ENCODE data around the gene ZFP64. TPM values are rescaled to one million over a fixed set of nuclear protein-coding genes. Genes with fewer than 3 reads are reported as not detected.
A peak's percentile ranks its signal among the peaks of the same experiment; 100 is the strongest.

The ZFP64 gene
- total RNA-seq, 1 donor from 2014 or later = 13.7 TPM

DNA sequence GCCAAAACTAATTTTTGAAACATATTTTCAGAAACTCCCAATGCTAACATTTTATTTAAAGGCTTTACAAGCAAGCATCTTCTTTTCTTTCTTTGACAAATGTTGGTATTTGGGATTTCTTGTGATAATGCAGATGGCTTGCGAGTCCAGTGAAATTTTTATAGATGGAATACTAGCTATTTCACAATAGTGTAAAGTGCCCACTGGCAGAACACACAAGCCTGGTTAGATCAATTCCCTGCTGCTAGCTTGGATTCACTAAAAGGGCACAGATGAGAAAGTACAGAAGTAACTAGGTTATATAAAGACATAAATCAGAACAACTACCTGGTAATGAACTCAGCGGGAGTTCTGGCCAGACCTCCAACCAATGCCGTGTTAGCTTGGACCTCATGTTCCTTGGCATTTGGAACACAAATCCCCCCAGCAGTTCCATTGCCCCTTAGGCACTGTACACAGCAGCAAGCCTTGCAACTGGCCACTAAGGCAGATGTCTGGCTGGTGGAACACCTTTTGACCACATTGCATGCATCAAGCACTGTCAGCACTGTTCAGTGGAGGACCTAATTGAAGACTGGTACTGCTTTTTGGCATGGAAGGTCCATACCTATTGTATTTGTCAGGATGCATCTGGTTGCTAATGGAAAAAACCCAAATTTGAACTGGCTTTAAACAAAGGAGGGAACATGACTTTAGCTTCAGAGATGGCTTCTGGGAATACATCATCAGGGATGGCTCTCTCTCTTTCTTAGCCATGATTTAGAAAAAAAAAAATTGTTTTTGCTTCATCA lies 15.6 kb upstream of the ZFP64 start:
- no peaks in the 10 kb centered on the region for H3F3A ChIP-seq (ENCODE audit: low read depth)
- H3K9ac ChIP-seq = no peak overlapping the region
- H3K4me3 ChIP-seq = no peak overlapping the region
- TF ChIP-seq, protein P1, sequence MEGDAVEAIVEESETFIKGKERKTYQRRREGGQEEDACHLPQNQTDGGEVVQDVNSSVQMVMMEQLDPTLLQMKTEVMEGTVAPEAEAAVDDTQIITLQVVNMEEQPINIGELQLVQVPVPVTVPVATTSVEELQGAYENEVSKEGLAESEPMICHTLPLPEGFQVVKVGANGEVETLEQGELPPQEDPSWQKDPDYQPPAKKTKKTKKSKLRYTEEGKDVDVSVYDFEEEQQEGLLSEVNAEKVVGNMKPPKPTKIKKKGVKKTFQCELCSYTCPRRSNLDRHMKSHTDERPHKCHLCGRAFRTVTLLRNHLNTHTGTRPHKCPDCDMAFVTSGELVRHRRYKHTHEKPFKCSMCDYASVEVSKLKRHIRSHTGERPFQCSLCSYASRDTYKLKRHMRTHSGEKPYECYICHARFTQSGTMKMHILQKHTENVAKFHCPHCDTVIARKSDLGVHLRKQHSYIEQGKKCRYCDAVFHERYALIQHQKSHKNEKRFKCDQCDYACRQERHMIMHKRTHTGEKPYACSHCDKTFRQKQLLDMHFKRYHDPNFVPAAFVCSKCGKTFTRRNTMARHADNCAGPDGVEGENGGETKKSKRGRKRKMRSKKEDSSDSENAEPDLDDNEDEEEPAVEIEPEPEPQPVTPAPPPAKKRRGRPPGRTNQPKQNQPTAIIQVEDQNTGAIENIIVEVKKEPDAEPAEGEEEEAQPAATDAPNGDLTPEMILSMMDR (IDR thresholded peaks at IDR 0.05) = no peak
- TF ChIP-seq EZH2 (IDR thresholded peaks at IDR 0.05) (no peak), EZH2phosphoT487 (IDR thresholded peaks at IDR 0.05) (no peak)
- H3K27me3 ChIP-seq = no peaks in the 10 kb centered on the region
- Mint-ChIP-seq H3K27ac (no peak overlapping the region), H3K9me3 (peaks cover 8% of the 10 kb centered on the region), H3K4me3 (no peak overlapping the region), H3K27me3 (ENCODE audit: insufficient read depth, low read depth) (peaks cover 3% of the 10 kb centered on the region), H3K4me1 (peaks cover 12% of the 10 kb centered on the region), H3K36me3 (peaks cover 2% of the 10 kb centered on the region)
- no peaks in the 10 kb centered on the region for H3K4me1 ChIP-seq
- H3K4me2 ChIP-seq = no peak overlapping the region
- no peak for DNase-seq (ENCODE audit: low spot score)
- H4K20me1 ChIP-seq (ENCODE audit: low read depth) = no peaks in the 10 kb centered on the region
- peak overlapping the region; percentile 34 for H2AFZ ChIP-seq (replicated peaks)
- H3K36me3 ChIP-seq = no peaks in the 10 kb centered on the region
- H3K27ac ChIP-seq = no peak overlapping the region
- H3K9me3 ChIP-seq (ENCODE audit: low read depth) = no peaks in the 10 kb centered on the region
- no peaks in the 10 kb centered on the region for H3K79me2 ChIP-seq (ENCODE audit: low read depth)

DNA sequence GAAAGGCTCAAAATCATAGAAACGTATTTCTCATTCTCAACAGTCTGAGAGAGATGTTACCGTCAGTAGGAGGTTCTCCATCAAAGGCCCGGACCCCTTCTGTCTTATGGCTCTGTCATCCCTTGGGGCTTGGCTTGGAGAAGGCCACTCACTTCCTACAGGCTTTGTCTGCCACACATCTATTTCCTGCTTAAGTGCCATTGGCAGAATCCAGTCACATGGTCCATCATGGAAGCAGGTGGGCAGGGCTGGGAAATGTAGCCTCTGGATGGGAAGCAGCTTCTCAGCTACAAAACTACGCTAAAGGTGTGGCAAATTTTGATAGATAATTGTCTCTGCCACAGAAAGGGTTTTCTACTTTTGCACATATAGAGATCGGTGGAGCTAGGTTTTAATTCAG lies 12.6 kb upstream of the ZFP64 start:
- H3K9ac ChIP-seq = no peak overlapping the region
- H3K4me2 ChIP-seq = no peak overlapping the region
- TF ChIP-seq, protein P1 (IDR thresholded peaks at IDR 0.05) = no peak
- TF ChIP-seq EZH2phosphoT487 (IDR thresholded peaks at IDR 0.05) = no peak
- TF ChIP-seq EZH2 (IDR thresholded peaks at IDR 0.05) = no peak
- Mint-ChIP-seq H3K4me1 (peaks cover 12% of the 10 kb centered on the region), H3K27me3 (ENCODE audit: insufficient read depth, low read depth) (peaks cover 3% of the 10 kb centered on the region), H3K36me3 (no peaks in the 10 kb centered on the region), H3K4me3 (no peak overlapping the region), H3K27ac (no peak overlapping the region), H3K9me3 (no peaks in the 10 kb centered on the region)
- H3K27me3 ChIP-seq = no peaks in the 10 kb centered on the region
- H3K4me1 ChIP-seq = no peaks in the 10 kb centered on the region
- H3K79me2 ChIP-seq (ENCODE audit: low read depth) = no peaks in the 10 kb centered on the region
- no peaks in the 10 kb centered on the region for H4K20me1 ChIP-seq (ENCODE audit: low read depth)
- no peak overlapping the region for H3K27ac ChIP-seq
- no peaks in the 10 kb centered on the region for H3K9me3 ChIP-seq (ENCODE audit: low read depth)
- H3K4me3 ChIP-seq = no peak overlapping the region
- H3K36me3 ChIP-seq = no peaks in the 10 kb centered on the region
- peak overlapping the region; percentile 50 for H2AFZ ChIP-seq (replicated peaks)
- no peaks in the 10 kb centered on the region for H3F3A ChIP-seq (ENCODE audit: low read depth)
- DNase-seq (ENCODE audit: low spot score) = no peak

DNA sequence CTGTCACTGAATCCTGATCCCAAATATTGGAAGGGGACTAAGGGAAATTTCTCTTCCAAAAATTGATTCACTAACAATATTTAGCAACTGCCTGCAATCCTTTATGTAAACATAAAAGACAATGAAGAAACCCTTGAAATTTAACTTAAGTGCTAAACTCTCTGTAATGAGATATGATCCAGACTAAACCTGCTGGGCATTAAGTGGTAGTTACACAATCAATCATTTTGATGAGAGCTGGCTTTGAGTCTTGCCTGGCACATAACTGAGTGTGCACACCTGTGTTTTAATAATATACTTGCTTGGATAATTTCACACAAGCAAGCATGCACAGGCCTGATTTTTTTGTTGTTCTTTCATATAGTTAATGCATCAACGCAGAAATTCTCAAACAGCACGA lies 9.8 kb upstream of the ZFP64 start:
- H3K27me3 ChIP-seq = no peaks in the 10 kb centered on the region
- Mint-ChIP-seq H3K4me1 (peaks cover 7% of the 10 kb centered on the region), H3K9me3 (no peaks in the 10 kb centered on the region), H3K4me3 (no peak overlapping the region), H3K27me3 (ENCODE audit: insufficient read depth, low read depth) (no peaks in the 10 kb centered on the region), H3K36me3 (no peaks in the 10 kb centered on the region), H3K27ac (no peak overlapping the region)
- no peak overlapping the region for H2AFZ ChIP-seq (replicated peaks)
- H3K4me2 ChIP-seq = no peak overlapping the region
- no peak for TF ChIP-seq EZH2 (IDR thresholded peaks at IDR 0.05)
- no peak for TF ChIP-seq EZH2phosphoT487 (IDR thresholded peaks at IDR 0.05)
- TF ChIP-seq, protein P1 (IDR thresholded peaks at IDR 0.05) = no peak
- DNase-seq (ENCODE audit: low spot score) = no peak
- no peaks in the 10 kb centered on the region for H3K9me3 ChIP-seq (ENCODE audit: low read depth)
- no peak overlapping the region for H3K4me3 ChIP-seq
- no peak overlapping the region for H3K27ac ChIP-seq
- no peaks in the 10 kb centered on the region for H3K79me2 ChIP-seq (ENCODE audit: low read depth)
- H3K9ac ChIP-seq = no peak overlapping the region
- H3K4me1 ChIP-seq = no peaks in the 10 kb centered on the region
- no peaks in the 10 kb centered on the region for H3K36me3 ChIP-seq
- H3F3A ChIP-seq (ENCODE audit: low read depth) = no peaks in the 10 kb centered on the region
- no peaks in the 10 kb centered on the region for H4K20me1 ChIP-seq (ENCODE audit: low read depth)

Data from neural progenitor cell (in vitro differentiated cells).